HEK293 (cell line): ENCODE measurements around the gene FGFR3.

Experiments
- CTCF ChIA-PET: fragments of 350-600 bp; formaldehyde crosslinking; extraction: SDS; loops from one replicate; lab custom pipeline; 2021; ENCODE audit warnings: antibody characterized with exemption; lab: Yijun Ruan, JAX
- POLR2A ChIA-PET: fragments of 300-600 bp; formaldehyde crosslinking; extraction: SDS; loops from one replicate; lab custom pipeline; 2020; ENCODE audit warnings: antibody characterized with exemption, inconsistent platforms; lab: Yijun Ruan, JAX
- H3K27ac ChIP-seq: fragments of 200-500 bp; sonication (Bioruptor generic); 2 replicates; pipeline ENCODE4 v1.5.1; 2014; ENCODE audit warnings: low read depth, low read length, control low read depth, inconsistent platforms; ENCODE audit errors: extremely low read depth
- H3K36me3 ChIP-seq, 2 experiments: fragments of 200-500 bp in 1 of 2; sonication (Bioruptor generic) in 1 of 2; 1 replicate in 1 of 2; 2 replicates in 1 of 2; pipeline ENCODE4 v1.5.1; 2014 to 2017; ENCODE audit warnings: inconsistent platforms in 2 of 2, low read length in 2 of 2; ENCODE audit not compliant: control insufficient read depth in 2 of 2, insufficient read depth in 1 of 2
- H3K4me1 ChIP-seq: fragments of 200-500 bp; sonication (Bioruptor generic); 2 replicates; pipeline ENCODE4 v1.5.1; 2014; ENCODE audit warnings: mild to moderate bottlenecking, low read length, inconsistent platforms; ENCODE audit not compliant: control insufficient read depth, insufficient read depth
- H3K4me3 ChIP-seq: 2 replicates; pipeline ENCODE4 v1.5.1; 2011; ENCODE audit warnings: low read depth, mild to moderate bottlenecking, control low read depth, low read length, moderate library complexity
- H3K9me3 ChIP-seq: fragments of 200-500 bp; sonication (Bioruptor generic); 2 replicates; pipeline ENCODE4 v1.5.1; 2014; ENCODE audit warnings: low read depth, low read length, inconsistent platforms; ENCODE audit not compliant: control insufficient read depth, insufficient read depth
- KLF16 ChIP-seq: fragments of 450-650 bp; formaldehyde crosslinking; IDR thresholded peaks from 2 replicates; pipeline ENCODE4 v1.5.1; 2017; ENCODE audit warnings: missing biosample characterization, missing genetic modification characterization
- KLF17 ChIP-seq: fragments of 450-650 bp; formaldehyde crosslinking; IDR thresholded peaks from 2 replicates; pipeline ENCODE4 v1.5.1; 2016; ENCODE audit warnings: missing biosample characterization, missing genetic modification characterization
- KLF7 ChIP-seq: fragments of 450-650 bp; formaldehyde crosslinking; IDR thresholded peaks from 2 replicates; pipeline ENCODE4 v1.5.1; 2016; ENCODE audit warnings: missing biosample characterization, missing genetic modification characterization, borderline replicate concordance
- MZF1 ChIP-seq: fragments of 450-650 bp; formaldehyde crosslinking; IDR thresholded peaks from 2 replicates; pipeline ENCODE4 v1.5.1; 2017; ENCODE audit warnings: missing biosample characterization, missing genetic modification characterization, borderline replicate concordance
- SALL2 ChIP-seq: fragments of 450-650 bp; formaldehyde crosslinking; IDR thresholded peaks from 2 replicates; pipeline ENCODE4 v1.5.0; 2017; ENCODE audit warnings: missing biosample characterization, mild to moderate bottlenecking, missing genetic modification characterization, borderline replicate concordance
- ZBTB44 ChIP-seq: fragments of 450-650 bp; IDR thresholded peaks from 2 replicates; pipeline ENCODE4 v1.5.1; 2018; ENCODE audit warnings: missing biosample characterization, mild to moderate bottlenecking, missing genetic modification characterization
- ZNF10 ChIP-seq: fragments of 450-650 bp; formaldehyde crosslinking; IDR thresholded peaks from 2 replicates; pipeline ENCODE4 v1.5.1; 2017; ENCODE audit warnings: missing biosample characterization, missing genetic modification characterization
- ZNF112 ChIP-seq: fragments of 450-650 bp; formaldehyde crosslinking; IDR thresholded peaks from 2 replicates; pipeline ENCODE4 v1.5.0; 2017; ENCODE audit warnings: missing biosample characterization, missing genetic modification characterization
- ZNF155 ChIP-seq: fragments of 450-650 bp; formaldehyde crosslinking; IDR thresholded peaks from 2 replicates; pipeline ENCODE4 v1.5.1; 2016; ENCODE audit warnings: missing biosample characterization, missing genetic modification characterization
- ZNF16 ChIP-seq: fragments of 450-650 bp; formaldehyde crosslinking; IDR thresholded peaks from 2 replicates; pipeline ENCODE4 v1.5.1; 2016; ENCODE audit warnings: low read depth, missing biosample characterization, missing genetic modification characterization
- ZNF2 ChIP-seq: fragments of 450-650 bp; formaldehyde crosslinking; IDR thresholded peaks from 2 replicates; pipeline ENCODE4 v1.5.1; 2016; ENCODE audit warnings: missing biosample characterization, missing genetic modification characterization
- ZNF214 ChIP-seq: fragments of 450-650 bp; formaldehyde crosslinking; IDR thresholded peaks from 2 replicates; pipeline ENCODE4 v1.5.1; 2017; ENCODE audit warnings: missing biosample characterization, mild to moderate bottlenecking, missing genetic modification characterization, borderline replicate concordance
- ZNF366 ChIP-seq: fragments of 450-650 bp; formaldehyde crosslinking; conservative IDR thresholded peaks from 2 replicates; pipeline ENCODE4 v1.5.1; 2016; ENCODE audit warnings: missing biosample characterization, missing genetic modification characterization
- ZNF416 ChIP-seq: fragments of 450-650 bp; formaldehyde crosslinking; IDR thresholded peaks from 2 replicates; pipeline ENCODE4 v1.5.1; 2016; ENCODE audit warnings: missing biosample characterization, missing genetic modification characterization
- ZNF488 ChIP-seq: fragments of 450-650 bp; formaldehyde crosslinking; IDR thresholded peaks from 2 replicates; pipeline ENCODE4 v1.5.1; 2016; ENCODE audit warnings: missing biosample characterization, missing genetic modification characterization
- ZNF621 ChIP-seq: fragments of 450-650 bp; formaldehyde crosslinking; IDR thresholded peaks from 2 replicates; pipeline ENCODE4 v1.5.1; 2017; ENCODE audit warnings: missing biosample characterization, missing genetic modification characterization
- ZSCAN5A ChIP-seq: fragments of 450-650 bp; formaldehyde crosslinking; IDR thresholded peaks from 2 replicates; pipeline ENCODE4 v1.5.1; 2016; ENCODE audit warnings: missing biosample characterization, missing genetic modification characterization
- TF ChIP-seq, protein P1 (sequence below): fragments of 450-650 bp; formaldehyde crosslinking; IDR thresholded peaks from 2 replicates; pipeline ENCODE4 v1.5.1; 2016; ENCODE audit warnings: missing biosample characterization, missing genetic modification characterization
- TF ChIP-seq, protein P2 (sequence below): fragments of 450-650 bp; formaldehyde crosslinking; IDR thresholded peaks from 2 replicates; pipeline ENCODE4 v1.5.1; 2016; ENCODE audit warnings: missing biosample characterization, missing genetic modification characterization

The FGFR3 gene

GRCh38 chr4:1802720-1803522, 9.8 kb downstream of the FGFR3 start:
- ChIA-PET CTCF (interaction anchor here (0.6 to 0.7 kb wide), 2 partner anchors 50 to 54 kb away, joined by 3 to 4 read pairs; no protein-coding TSS in a partner anchor), POLR2A (no interaction called here)
- no peak overlapping the region for H3K4me3 ChIP-seq
- TF ChIP-seq ZNF155 (tag by site-specific recombination) (no peak), ZNF416 (tag by site-specific recombination) (no peak), ZNF621 (tag by site-specific recombination) (no peak), KLF7 (tag by site-specific recombination) (no peak), KLF17 (tag by site-specific recombination) (no peak), ZNF366 (tag by site-specific recombination) (no peak), ZNF112 (tag by site-specific recombination) (no peak), ZNF10 (tag by site-specific recombination) (no peak), ZNF16 (tag by site-specific recombination) (no peak), KLF16 (tag by site-specific recombination) (no peak)
- TF ChIP-seq, protein P1, sequence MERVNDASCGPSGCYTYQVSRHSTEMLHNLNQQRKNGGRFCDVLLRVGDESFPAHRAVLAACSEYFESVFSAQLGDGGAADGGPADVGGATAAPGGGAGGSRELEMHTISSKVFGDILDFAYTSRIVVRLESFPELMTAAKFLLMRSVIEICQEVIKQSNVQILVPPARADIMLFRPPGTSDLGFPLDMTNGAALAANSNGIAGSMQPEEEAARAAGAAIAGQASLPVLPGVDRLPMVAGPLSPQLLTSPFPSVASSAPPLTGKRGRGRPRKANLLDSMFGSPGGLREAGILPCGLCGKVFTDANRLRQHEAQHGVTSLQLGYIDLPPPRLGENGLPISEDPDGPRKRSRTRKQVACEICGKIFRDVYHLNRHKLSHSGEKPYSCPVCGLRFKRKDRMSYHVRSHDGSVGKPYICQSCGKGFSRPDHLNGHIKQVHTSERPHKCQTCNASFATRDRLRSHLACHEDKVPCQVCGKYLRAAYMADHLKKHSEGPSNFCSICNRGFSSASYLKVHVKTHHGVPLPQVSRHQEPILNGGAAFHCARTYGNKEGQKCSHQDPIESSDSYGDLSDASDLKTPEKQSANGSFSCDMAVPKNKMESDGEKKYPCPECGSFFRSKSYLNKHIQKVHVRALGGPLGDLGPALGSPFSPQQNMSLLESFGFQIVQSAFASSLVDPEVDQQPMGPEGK (tag by site-specific recombination), result no peak
- TF ChIP-seq, protein P2, sequence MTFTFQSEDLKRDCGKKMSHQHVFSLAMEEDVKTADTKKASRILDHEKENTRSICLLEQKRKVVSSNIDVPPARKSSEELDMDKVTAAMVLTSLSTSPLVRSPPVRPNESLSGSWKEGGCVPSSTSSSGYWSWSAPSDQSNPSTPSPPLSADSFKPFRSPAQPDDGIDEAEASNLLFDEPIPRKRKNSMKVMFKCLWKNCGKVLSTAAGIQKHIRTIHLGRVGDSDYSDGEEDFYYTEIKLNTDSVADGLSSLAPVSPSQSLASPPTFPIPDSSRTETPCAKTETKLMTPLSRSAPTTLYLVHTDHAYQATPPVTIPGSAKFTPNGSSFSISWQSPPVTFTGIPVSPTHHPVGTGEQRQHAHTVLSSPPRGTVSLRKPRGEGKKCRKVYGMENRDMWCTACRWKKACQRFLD (tag by site-specific recombination), result no peak
- H3K9me3 ChIP-seq, result no peaks in the 10 kb centered on the region
- H3K4me1 ChIP-seq, result no peaks in the 10 kb centered on the region
- no peak overlapping the region for H3K27ac ChIP-seq
- peaks cover 0 to 83% of the 10 kb centered on the region in 2 experiments; a peak in 1 of 3 replicates for H3K36me3 ChIP-seq

- TF ChIP-seq MZF1, result no peak
- TF ChIP-seq ZNF214 (tag by site-specific recombination), result no peak
- TF ChIP-seq ZNF2 (tag by site-specific recombination), result no peak
- TF ChIP-seq ZSCAN5A, result no peak
- TF ChIP-seq ZNF488 (tag by site-specific recombination), result no peak
- no peak for TF ChIP-seq ZBTB44 (tag by site-specific recombination)
- TF ChIP-seq SALL2 (tag by site-specific recombination), result no peak
- ChIA-PET CTCF (interaction anchor here (0.7 kb wide), 1 partner anchor 1129 kb away, joined by 3 read pairs; no protein-coding TSS in a partner anchor), POLR2A (no interaction called here)
- no peak overlapping the region for H3K4me3 ChIP-seq
- no peak overlapping the region for H3K27ac ChIP-seq
- no peaks in the 10 kb centered on the region for H3K4me1 ChIP-seq
- H3K36me3 ChIP-seq, result peaks cover 0 to 80% of the 10 kb centered on the region in 2 experiments; a peak in 1 of 3 replicates
- H3K9me3 ChIP-seq, result no peaks in the 10 kb centered on the region
Measured at GRCh38 chr4:1803523-1804423, 10.7 kb downstream of the FGFR3 start.
